ENCODE data around the gene PKIG.
"Not testable (repeated sequence)": the region's sequence is repeated elsewhere in the genome, so short reads cannot be mapped to it uniquely, and the experiment has no call there.

The PKIG gene

GRCh38 chr20:44582311-44583025, at the start of gene PKIG:
Gene PKIG, plus strand, starts transcription at chr20:44582579. Its CDS starts 31,978 bp downstream, at chr20:44614557.
- in situ Hi-C loops (cut with HindIII; ENCODE audit: low sequenced_read_pairs) = no loop called here

GRCh38 chr20:44532981-44533331, 49.4 kb upstream of the PKIG start:
- in situ Hi-C loops (cut with HindIII; ENCODE audit: low sequenced_read_pairs) = no loop called here

GRCh38 chr20:44533928-44534327, 48.5 kb upstream of the PKIG start:
- in situ Hi-C loops (cut with HindIII; ENCODE audit: low sequenced_read_pairs) = no loop called here

- in situ Hi-C loops (cut with HindIII; ENCODE audit: low sequenced_read_pairs) = no loop called here
Observed at GRCh38 chr20:44536175-44536574, 46.2 kb upstream of the PKIG start.

- in situ Hi-C loops (cut with HindIII; ENCODE audit: low sequenced_read_pairs) = no loop called here
Observed at GRCh38 chr20:44537993-44538392, 44.4 kb upstream of the PKIG start.

- in situ Hi-C loops (cut with HindIII; ENCODE audit: low sequenced_read_pairs) = no loop called here
Observed at GRCh38 chr20:44540834-44541233, 41.5 kb upstream of the PKIG start.

- in situ Hi-C loops (cut with HindIII; ENCODE audit: low sequenced_read_pairs) = no loop called here
Observed at GRCh38 chr20:44541992-44542391, 40.4 kb upstream of the PKIG start.

GRCh38 chr20:44542890-44543289, 39.5 kb upstream of the PKIG start:
- in situ Hi-C loops (cut with HindIII; ENCODE audit: low sequenced_read_pairs) = no loop called here

- in situ Hi-C loops (cut with HindIII; ENCODE audit: low sequenced_read_pairs) = no loop called here
Observed at GRCh38 chr20:44543358-44543757, 39.0 kb upstream of the PKIG start.

- in situ Hi-C loops (cut with HindIII; ENCODE audit: low sequenced_read_pairs) = no loop called here
Observed at GRCh38 chr20:44544263-44544662, 38.1 kb upstream of the PKIG start.

GRCh38 chr20:44547419-44547818, 35.0 kb upstream of the PKIG start:
- in situ Hi-C loops (cut with HindIII; ENCODE audit: low sequenced_read_pairs) = no loop called here

- in situ Hi-C loops (cut with HindIII; ENCODE audit: low sequenced_read_pairs) = no loop called here
Observed at GRCh38 chr20:44549123-44549522, 33.3 kb upstream of the PKIG start.

- in situ Hi-C loops (cut with HindIII; ENCODE audit: low sequenced_read_pairs) = loop anchor here (5.0 kb wide), 1 partner anchor 40 kb away; no protein-coding TSS in a partner anchor
Observed at GRCh38 chr20:44552050-44552449, 30.3 kb upstream of the PKIG start.

- in situ Hi-C loops (cut with HindIII; ENCODE audit: low sequenced_read_pairs) = loop anchor here (5.0 kb wide), 1 partner anchor 40 kb away; no protein-coding TSS in a partner anchor
Observed at GRCh38 chr20:44552568-44552949, 29.8 kb upstream of the PKIG start.

GRCh38 chr20:44552950-44553908, 29.1 kb upstream of the PKIG start:
- in situ Hi-C loops (cut with HindIII; ENCODE audit: low sequenced_read_pairs) = loop anchor here (5.0 kb wide), 1 partner anchor 39 kb away; no protein-coding TSS in a partner anchor

- in situ Hi-C loops (cut with HindIII; ENCODE audit: low sequenced_read_pairs) = no loop called here
Observed at GRCh38 chr20:44559302-44559701, 23.1 kb upstream of the PKIG start.

- in situ Hi-C loops (cut with HindIII; ENCODE audit: low sequenced_read_pairs) = no loop called here
Observed at GRCh38 chr20:44560229-44560628, 22.1 kb upstream of the PKIG start.

GRCh38 chr20:44560818-44561217, 21.6 kb upstream of the PKIG start:
- in situ Hi-C loops (cut with HindIII; ENCODE audit: low sequenced_read_pairs) = not testable (repeated sequence)

- in situ Hi-C loops (cut with HindIII; ENCODE audit: low sequenced_read_pairs) = no loop called here
Observed at GRCh38 chr20:44561876-44562275, 20.5 kb upstream of the PKIG start.

- in situ Hi-C loops (cut with HindIII; ENCODE audit: low sequenced_read_pairs) = no loop called here
Observed at GRCh38 chr20:44566018-44566417, 16.4 kb upstream of the PKIG start.

GRCh38 chr20:44566811-44567210, 15.6 kb upstream of the PKIG start:
- in situ Hi-C loops (cut with HindIII; ENCODE audit: low sequenced_read_pairs) = no loop called here

- in situ Hi-C loops (cut with HindIII; ENCODE audit: low sequenced_read_pairs) = no loop called here
Observed at GRCh38 chr20:44570367-44570766, 12.0 kb upstream of the PKIG start.
